G401 (cell line): ENCODE data around the gene KIF13A. TPM values are rescaled to one million over a fixed set of nuclear protein-coding genes. Genes with fewer than 3 reads are reported as not detected.
A peak's percentile ranks its signal among the peaks of the same experiment; 100 is the strongest.
"Not testable (repeated sequence)": the region's sequence is repeated elsewhere in the genome, so short reads cannot be mapped to it uniquely, and the experiment has no call there.

Experiments used
- DNase-seq: peaks from one replicate; pipeline ENCODE4 v3.0.0-alpha.2; 2015; ENCODE audit warnings: low spot score
- in situ Hi-C: cut with HindIII; loops from 2 replicates; pipeline ENCODE4 v1.10.0; 2016; ENCODE audit warnings: low sequenced_read_pairs, mixed read lengths
- total RNA-seq: library from RNA; depleted of rRNA; stranded (reverse); fragments of >200 nt; shearing (Covaris generic); gene quantifications from 2 replicates; pipeline ENCODE4 v1.2.3, GENCODE V29; 2014

Gene KIF13A
- total RNA-seq, 1 experiment from 2014 or later, result 18.3 TPM

DNA sequence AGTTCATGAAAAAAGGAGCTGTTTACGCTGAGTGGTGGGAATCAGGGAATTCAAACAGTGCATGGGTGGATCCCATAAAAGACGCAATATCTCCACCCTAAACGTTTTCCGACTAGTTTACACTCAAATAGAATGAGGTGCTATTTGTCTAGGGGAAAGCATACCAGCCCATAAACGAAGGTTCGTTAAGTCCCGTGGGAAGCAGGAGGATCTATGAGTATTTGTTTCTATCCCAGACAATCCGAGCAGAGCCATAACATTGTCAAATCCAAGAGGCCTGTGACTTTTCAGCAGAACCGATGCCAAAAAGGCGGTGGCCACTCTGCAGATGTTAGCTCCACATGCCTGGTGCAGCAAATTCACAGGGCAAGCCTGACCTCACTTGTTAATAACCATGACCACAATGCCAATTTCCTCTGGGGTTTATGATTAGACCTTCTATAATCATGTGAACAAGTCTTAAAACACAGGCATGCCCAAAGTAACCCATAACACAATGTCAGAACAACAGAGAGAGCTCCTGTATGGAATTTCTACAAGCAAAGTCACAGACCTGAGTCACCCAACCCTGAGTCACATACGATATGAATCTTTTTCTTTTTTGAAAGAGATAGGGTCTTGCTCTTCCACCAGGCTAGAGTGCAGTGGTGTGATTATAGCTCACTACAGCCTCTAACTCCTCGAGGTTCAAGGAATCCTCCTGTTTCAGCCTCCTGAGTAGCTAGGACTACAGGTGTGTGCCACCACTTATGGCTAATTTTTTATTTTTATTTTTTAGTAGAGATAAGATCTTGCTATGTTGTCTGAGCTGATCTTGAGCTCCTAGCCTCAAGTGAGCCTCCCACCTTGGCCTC is 123.3 kb downstream of the KIF13A start:
- no peak for DNase-seq
- in situ Hi-C loops, result no loop called here

DNA sequence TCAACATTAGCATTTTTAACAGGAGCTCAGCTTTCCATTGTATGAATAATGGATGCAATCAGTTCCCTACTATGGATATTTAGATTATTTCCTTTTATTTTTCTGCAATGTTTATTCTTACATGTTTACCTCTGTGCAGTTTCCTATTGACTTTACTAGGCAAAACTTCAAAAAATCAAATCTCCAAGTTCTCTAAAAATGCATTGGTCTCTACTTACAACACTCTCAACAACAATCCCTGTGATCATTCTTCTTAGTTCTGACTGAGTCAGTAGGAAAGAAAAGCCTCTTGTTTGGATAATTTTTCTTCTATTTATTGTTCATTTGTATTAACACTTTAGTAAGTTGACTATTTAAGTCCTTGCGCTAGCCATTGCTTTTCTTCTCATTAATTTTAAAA is 126.1 kb downstream of the KIF13A start:
- in situ Hi-C loops, result no loop called here
- DNase-seq, result no peak

DNA sequence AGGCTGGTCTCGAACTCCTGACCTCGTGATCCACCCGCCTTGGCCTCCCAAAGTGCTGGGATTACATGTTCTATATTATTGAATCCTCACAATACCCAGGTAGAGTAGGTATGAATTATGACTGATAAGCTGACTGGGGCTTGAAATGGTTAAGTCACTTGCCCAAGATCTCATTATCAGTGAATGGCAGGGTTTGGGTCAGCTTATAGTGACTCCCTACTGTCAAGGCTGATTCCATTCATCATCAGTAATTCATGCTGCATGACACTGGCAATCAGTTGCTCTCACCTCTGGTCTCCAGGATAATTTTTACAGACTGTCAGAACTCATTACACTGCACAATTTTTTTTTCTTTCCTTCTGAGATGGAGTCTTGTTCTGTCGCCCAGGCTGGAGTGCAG is 127.6 kb downstream of the KIF13A start:
- in situ Hi-C loops, result no loop called here
- DNase-seq, result no peak

DNA sequence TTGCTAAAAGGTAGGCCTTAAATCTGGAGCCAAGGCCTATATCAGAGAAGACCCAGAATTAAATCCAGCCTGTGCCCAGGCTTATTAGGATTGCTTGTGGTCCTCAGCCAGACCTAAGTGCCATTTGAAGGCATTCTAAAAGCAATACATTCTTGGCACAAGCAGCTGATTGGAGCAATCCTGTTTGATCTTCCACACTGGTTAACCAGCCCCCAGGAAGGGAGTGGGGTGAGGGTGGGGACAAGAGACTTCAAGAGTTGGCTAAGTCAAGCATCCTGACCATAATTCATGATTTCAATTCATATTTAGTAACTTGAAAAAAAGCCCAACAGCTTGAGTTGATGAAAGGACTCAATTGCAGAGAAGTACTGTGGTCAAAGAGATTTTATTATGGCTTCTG is 128.9 kb downstream of the KIF13A start:
- DNase-seq, result no peak
- in situ Hi-C loops, result no loop called here

DNA sequence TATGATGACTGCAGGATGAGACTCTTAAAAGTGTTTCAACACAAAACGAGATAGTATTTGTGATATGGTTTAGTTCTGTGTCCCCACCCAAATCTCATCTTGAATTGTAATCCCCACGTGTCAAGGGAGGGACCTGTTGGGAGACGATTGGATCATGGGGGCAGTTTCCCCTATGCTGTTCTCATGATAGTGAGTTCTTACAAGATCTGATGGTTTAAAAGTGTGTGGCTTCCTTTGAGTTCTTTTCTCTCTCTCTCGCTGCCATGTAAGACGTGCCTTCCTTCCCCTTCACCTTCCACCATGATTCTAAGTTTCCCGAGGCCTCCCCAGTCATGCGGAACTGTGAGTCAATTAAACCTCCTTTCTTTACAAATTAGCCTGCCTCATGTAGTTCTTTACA is 130.2 kb downstream of the KIF13A start:
- DNase-seq, in situ Hi-C loops: not testable (repeated sequence)

DNA sequence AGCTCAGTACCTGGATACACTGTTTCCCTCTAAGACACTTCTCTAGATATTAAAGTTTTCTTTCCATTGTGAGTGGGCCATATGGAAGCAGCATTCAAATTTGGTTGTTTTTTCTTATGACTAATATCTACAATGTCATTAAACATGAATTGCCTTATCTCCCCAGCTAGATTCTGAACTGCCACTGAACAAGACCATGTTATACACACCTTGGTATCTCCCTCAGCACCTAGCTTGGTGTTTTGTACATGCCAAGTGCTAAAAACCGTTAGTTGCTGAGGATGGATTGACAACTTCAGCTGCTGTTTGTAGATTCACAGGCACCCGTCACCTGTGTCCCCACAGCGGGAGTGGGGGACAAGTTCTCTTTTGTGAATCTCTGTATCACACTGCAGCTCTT is 131.1 kb downstream of the KIF13A start:
- no peak for DNase-seq

DNA sequence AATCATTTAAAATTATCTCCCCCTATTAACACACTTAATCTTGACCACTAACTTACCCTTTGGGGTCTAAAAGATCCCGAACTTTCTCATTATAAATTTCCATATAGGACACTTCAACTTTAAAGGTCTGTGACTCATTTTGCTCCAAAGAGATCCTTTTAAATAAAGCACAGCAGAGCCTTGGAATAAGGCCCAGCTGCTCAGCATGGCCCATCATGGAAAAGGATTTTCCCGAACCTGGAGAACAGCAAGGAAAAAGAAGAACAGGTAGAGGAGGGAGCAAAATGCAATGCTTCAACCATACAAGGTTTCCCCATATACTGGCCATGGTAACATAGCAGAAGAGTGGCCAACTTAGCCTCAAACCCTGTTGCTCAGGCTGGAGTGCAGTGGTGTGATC is 132.1 kb downstream of the KIF13A start:
- DNase-seq, result peak; percentile 69
- in situ Hi-C loops, result no loop called here

More for the DNA sequence above, 131.1 kb downstream of the KIF13A start:
- in situ Hi-C loops, result no loop called here

DNA sequence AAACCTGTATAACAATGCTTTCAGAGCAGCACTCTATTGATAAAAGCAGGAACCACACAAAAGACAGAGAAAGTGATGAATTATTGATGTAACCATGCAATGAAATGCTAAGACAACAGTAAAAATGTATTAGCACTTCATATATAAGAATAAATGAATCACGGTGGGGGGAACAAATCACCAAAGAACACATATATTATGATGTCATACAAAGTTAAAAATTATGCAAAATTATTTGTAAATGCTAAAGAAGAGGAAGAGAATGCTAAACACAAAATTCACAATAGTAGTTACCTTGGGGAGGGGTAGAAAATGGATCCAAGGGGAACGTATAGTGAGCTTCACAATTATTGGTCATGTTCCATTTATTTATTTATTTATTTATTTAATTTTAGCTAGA is 133.9 kb downstream of the KIF13A start:
- in situ Hi-C loops, result no loop called here

DNA sequence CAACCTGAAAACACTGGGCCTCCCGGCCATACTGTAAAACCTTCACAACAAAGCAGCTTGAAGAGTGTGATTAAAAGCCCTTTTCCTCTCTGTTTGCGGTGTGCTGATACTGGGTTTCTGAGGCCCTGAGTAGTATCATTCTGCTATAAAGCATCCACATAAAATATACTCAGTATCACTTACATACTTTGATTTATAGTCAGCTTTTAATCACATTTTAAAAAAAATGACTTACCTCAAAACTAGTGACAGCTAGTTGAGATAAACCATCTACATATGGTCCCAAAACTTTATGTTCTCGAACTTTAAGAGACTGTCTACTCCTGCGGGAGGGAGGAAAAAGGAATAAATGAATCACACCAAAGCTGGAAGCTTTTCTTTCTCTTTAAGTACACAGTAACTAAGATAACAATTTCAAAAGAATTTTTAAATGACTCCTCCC is 135.7 kb downstream of the KIF13A start:
- in situ Hi-C loops, result no loop called here
- no peak for DNase-seq

More for the DNA sequence above, 133.9 kb downstream of the KIF13A start:
- DNase-seq, result no peak

DNA sequence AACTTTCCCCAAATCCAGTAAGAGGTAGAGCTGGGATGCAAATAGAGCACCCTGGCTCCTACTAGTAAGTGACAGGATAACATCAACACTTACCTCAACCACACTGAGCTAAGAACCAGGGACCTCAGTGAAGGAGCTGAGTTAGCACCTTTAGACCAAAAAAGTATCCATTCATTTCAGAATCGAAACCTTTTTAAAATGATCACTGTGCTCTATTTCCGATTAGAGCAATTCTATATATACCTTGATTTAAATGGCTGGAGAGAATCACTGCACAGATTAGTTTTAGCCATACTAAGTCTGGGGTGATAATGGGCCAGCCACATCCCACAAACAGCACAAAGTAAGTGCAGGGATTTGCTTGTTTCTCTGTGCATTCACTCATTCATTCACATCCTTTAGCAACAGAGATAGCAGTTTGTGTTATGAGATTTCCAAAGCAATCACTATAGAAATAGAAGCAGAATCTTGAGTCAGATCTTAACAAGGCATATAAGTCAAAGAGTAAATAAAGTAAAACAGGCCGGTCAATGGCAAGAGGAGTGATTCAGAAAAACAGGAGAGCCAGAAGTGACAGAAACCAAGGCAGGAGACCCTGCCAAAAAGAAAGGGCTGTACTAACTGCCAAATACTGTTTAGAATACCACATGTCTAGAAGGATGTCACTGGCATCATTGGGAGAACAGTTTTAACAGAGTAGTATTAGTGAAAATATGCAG is 136.3 kb downstream of the KIF13A start:
- in situ Hi-C loops, result no loop called here
- peak; percentile 70 for DNase-seq

DNA sequence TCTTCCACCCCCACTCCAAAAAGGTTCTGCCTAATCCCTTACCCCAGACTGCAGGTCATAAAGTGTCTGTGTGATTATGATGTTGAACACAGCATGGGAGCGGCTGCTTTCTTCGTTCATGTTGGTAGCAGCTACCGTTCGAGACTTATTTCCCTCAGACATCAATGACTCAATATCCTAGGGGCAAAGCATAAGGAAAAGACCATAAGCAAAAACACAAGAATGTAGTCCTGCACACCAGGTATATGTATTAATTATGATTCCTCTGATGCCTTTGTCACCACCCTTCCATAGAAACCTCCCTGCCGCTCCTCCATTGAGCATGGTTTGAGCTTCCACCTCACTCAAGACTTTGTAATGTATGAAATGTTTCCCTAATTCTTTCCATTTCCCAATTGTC is 137.2 kb downstream of the KIF13A start:
- in situ Hi-C loops, result no loop called here
- DNase-seq, result no peak

DNA sequence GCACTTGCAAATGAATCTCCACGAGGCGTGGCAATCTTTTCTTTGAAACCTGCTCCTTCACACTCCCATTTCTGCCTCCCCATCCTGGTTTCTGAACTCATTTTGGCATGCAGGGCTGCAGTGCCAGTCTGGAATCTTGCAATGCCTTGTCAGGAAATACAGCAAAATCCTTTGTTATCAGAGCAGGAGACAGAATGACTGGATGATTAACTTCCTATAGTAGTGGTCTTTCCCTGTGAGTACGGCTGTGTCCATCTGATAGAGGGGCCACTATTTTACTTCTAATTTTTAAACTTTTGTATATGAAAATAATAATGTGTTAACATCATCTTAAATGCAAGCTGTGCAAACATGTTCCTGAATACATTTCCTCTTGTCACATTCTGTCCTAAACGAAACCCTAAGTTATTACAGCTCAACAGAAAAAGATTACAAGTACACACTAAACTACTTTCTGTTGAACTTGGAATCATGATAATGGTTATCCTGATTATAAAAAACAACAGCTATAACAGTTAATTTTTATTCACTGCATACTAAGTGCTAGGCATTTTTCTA is 140.2 kb downstream of the KIF13A start:
- in situ Hi-C loops, result no loop called here
- no peak for DNase-seq

DNA sequence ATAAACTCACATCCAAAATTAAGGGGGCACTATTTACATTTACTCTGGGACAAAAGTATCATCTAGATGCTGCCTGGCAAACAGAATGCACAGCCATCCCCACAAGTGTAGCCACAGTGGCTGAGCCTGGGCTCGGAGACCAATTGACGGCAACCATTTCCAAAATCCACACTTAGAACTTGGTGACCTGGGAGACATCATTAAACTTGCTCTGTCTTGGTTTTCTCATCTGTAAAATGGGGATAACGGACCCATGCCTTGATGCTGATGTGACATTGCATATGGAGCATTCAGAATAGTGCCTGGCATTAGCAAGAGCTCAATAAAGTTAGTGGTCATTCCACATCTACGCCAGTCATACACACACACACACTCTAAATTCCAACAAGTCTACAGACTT is 140.7 kb downstream of the KIF13A start:
- in situ Hi-C loops, result no loop called here
- DNase-seq, result no peak

DNA sequence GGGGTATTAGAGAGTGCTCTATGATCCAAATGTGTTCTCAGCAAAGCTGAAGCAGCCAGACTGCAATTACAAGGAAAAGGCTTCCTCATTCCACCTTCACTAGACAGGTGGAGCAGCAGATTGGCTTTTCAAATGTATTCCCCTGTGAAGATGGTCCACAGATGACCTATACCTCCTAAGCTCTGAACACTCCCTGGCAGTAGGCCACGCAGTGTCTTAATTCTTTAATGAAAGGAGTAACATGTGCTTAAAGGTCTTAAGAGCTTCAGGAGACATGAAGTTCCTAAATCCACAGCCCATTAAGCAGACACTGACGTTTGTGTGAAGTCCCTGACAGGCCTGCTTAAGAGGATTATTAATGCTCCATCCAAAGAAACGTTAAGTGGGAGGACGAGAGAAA is 141.8 kb downstream of the KIF13A start:
- in situ Hi-C loops, result no loop called here
- peak; percentile 63 for DNase-seq

DNA sequence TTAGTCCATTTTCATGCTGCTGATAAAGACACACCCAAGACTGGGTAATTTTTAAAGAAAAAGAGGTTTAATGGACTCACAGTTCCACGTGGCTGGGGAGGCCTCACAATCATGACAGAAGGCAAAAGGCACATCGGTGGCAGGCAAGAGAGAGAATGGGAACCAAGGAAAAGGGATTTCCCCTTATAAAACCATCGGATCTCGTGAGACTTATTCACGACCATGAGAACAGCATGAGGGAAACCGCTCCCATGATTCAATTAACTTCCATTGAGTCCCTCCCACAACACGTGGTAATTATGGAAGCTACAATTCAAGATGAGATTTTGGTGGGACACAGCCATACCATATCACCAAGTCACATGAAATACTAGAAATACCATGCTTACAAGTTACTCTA is 142.5 kb downstream of the KIF13A start:
- DNase-seq, in situ Hi-C loops: not testable (repeated sequence)

DNA sequence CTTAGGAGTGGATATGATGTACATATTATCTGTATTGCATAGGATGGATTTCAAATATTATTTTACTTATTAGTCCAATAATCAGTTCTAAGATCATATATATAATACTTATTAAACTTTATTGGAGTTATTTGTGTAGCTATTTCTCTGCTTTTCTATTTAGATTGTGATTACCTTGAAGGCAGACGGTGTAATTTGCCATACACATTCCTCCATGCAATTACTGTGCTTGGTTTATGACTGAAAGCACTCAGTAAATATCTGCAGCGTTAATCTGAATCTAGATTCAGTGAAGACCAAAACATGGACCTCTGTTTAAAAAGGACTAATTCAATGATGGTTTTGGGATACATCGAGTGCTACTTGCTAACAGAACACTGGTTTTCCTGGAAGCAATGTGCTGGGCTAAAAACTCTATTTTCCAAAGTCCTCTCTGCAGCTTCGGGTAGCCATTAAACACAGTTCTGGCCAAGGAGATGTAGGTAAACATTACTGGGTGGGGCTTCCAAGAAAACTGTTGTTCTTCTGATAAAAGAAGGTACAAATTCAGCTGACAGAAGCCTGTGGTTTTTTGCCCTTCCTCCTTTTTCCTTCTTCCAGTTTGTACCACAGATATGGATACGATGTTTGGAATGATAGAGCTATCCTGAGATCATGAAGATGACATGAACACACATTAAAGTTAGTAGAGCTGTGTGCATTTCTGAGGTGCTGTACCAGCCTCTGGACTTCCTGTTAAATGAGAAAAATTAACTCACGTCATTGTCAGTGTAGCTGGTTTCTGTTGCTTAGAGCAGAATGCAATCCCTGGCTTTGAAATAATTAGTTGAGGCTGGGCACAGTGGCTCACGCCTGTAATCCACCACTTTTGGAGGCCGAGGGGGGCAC is 144.3 kb downstream of the KIF13A start:
- in situ Hi-C loops, result no loop called here

DNA sequence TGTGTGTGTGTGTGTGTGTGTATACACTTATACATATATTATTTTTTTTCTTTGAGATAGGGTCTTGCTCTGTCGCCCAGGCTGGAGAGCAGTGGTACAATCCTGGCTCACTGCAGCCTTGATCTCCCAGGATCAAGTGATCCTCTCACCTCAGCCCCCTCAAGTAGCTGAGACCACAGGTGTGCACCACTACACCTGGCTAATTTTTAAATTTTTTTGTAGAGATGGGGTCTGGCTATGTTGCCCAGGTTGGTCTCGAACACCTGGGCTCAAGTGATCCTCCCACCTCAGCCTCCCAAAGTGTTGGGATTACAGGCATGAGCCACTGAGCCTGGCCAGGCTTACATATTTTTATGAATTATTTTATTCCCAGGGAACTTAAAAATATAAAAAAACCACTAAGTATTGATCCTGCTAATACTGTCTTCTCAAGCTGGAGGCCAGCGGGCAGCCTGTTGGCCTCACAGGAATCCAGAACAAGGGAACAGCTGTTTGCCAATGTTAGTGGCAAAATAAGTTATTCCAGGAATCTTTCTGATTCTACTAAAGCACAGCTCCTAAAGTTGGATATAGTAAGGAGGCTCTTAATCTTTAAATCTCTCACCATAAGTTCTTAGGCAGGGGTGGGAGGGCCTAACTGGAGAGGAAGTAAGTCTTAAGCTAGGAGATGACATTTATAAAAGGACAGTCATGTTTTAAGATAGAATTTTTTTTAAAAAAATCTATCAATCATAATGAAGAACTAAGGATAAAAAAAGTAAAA is 145.2 kb downstream of the KIF13A start:
- DNase-seq, result no peak
- in situ Hi-C loops, result no loop called here

More for the DNA sequence above, 144.3 kb downstream of the KIF13A start:
- no peak for DNase-seq

DNA sequence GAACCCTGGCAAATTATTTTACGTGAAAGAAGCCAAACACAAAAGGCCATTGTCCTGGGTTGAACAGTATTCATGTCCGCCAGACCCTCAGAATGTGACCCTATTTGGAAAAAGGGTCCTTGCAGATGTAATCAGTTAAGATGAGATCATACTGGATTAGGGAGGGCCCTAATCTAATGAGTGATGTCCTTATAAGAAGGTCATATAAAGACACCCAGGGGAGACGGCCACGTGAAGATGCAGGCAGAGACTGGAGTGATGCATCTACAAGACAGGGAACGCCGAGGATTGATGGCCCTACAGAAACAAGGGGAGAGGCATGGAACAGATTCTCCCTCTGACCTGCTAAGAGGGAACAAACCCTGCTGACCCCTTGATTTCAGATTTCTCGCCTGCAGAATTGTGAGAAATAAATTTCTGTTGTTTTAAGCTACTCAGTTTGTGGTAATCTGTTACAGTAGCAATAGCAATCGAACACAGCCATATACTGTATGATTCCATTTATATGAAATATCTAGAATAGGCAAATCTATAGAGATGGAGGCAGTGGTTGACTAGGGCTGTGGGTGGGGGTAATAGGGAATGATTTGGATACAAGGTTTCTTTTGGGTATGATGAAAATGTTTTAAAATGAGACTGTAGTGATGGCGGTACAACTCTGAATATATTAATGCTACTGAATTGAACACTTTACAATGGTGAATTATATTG is 147.8 kb downstream of the KIF13A start:
- in situ Hi-C loops, result no loop called here
- DNase-seq, result no peak
